Astrocyte (in vitro differentiated cells and primary cell): ENCODE results near the gene NOXO1. TPM values are rescaled to one million over a fixed set of nuclear protein-coding genes. Genes with fewer than 3 reads are reported as not detected.
A peak's percentile ranks its signal among the peaks of the same experiment; 100 is the strongest.
"Not testable (repeated sequence)": the region's sequence is repeated elsewhere in the genome, so short reads cannot be mapped to it uniquely, and the experiment has no call there.

Source experiments
- DNase-seq: peaks from one replicate; pipeline ENCODE4 v3.0.0-alpha.2; 2010; ENCODE audit warnings: low read depth
- FAIRE-seq: peaks from 2 replicates; lab custom pipeline; 2011; peaks lifted over from hg19 to GRCh38; lab: Jason Lieb, UNC
- H2AFZ ChIP-seq: 2 replicates; pipeline ENCODE4 v1.6.0; 2012; ENCODE audit warnings: low read depth, low read length, inconsistent platforms
- H3K27ac ChIP-seq: 2 replicates; pipeline ENCODE4 v1.5.1; 2011; ENCODE audit warnings: low read depth, low read length, inconsistent platforms
- H3K27me3 ChIP-seq: 2 replicates; pipeline ENCODE4 v1.6.0; 2011; ENCODE audit warnings: low read length, inconsistent platforms; ENCODE audit not compliant: insufficient read depth
- H3K36me3 ChIP-seq: 2 replicates; pipeline ENCODE4 v1.5.1; 2011; ENCODE audit warnings: low read length, inconsistent platforms; ENCODE audit not compliant: insufficient read depth
- H3K4me1 ChIP-seq: 2 replicates; pipeline ENCODE4 v1.5.1; 2011; ENCODE audit warnings: low read length, inconsistent platforms; ENCODE audit not compliant: insufficient read depth
- H3K4me2 ChIP-seq: 2 replicates; pipeline ENCODE4 v1.6.0; 2012; ENCODE audit warnings: low read length, inconsistent platforms
- H3K4me3 ChIP-seq: 2 replicates; pipeline ENCODE4 v1.5.1; 2011; ENCODE audit warnings: low read depth, mild to moderate bottlenecking, low read length, inconsistent platforms; ENCODE audit not compliant: insufficient read depth
- H3K79me2 ChIP-seq: 2 replicates; pipeline ENCODE4 v1.6.0; 2012; ENCODE audit warnings: mild to moderate bottlenecking, low read length, inconsistent platforms; ENCODE audit not compliant: insufficient read depth
- H3K9ac ChIP-seq: 2 replicates; pipeline ENCODE4 v1.6.0; 2012; ENCODE audit warnings: mild to moderate bottlenecking, low read length, inconsistent platforms
- H3K9me3 ChIP-seq: 2 replicates; pipeline ENCODE4 v1.5.1; 2012; ENCODE audit warnings: low read depth, mild to moderate bottlenecking, low read length, inconsistent platforms; ENCODE audit not compliant: insufficient read depth
- H4K20me1 ChIP-seq: 2 replicates; pipeline ENCODE4 v1.6.0; 2012; ENCODE audit warnings: low read length, inconsistent platforms; ENCODE audit not compliant: insufficient read depth
- H3K27ac Mint-ChIP-seq: one replicate; pipeline ENCODE4 v1.8.0; 2021; ENCODE audit warnings: mild to moderate bottlenecking, mixed read lengths; ENCODE audit not compliant: unreplicated experiment
- H3K27me3 Mint-ChIP-seq: one replicate; pipeline ENCODE4 v1.8.0; 2021; ENCODE audit warnings: low read depth, mixed read lengths; ENCODE audit not compliant: unreplicated experiment
- H3K36me3 Mint-ChIP-seq: one replicate; pipeline ENCODE4 v1.8.0; 2021; ENCODE audit warnings: low read depth, mixed read lengths; ENCODE audit not compliant: unreplicated experiment
- H3K4me1 Mint-ChIP-seq: one replicate; pipeline ENCODE4 v1.8.0; 2021; ENCODE audit warnings: low read depth, mixed read lengths; ENCODE audit not compliant: unreplicated experiment
- H3K4me3 Mint-ChIP-seq: one replicate; pipeline ENCODE4 v1.8.0; 2021; ENCODE audit warnings: mild to moderate bottlenecking, moderate library complexity, mixed read lengths; ENCODE audit not compliant: unreplicated experiment
- H3K9me3 Mint-ChIP-seq: one replicate; pipeline ENCODE4 v1.8.0; 2021; ENCODE audit warnings: mild to moderate bottlenecking, mixed read lengths; ENCODE audit not compliant: unreplicated experiment
- CTCF ChIP-seq: IDR thresholded peaks from 2 replicates; pipeline ENCODE4 v1.5.1; 2011; ENCODE audit warnings: low read depth, mild to moderate bottlenecking, inconsistent platforms, low read length, moderate library complexity; ENCODE audit not compliant: insufficient read depth
- EZH2 ChIP-seq: IDR thresholded peaks from 2 replicates; pipeline ENCODE4 v1.6.1; 2012; ENCODE audit warnings: mild to moderate bottlenecking, low read length, inconsistent platforms; ENCODE audit not compliant: insufficient read depth
- total RNA-seq: library from RNA; stranded (reverse); gene quantifications from 2 replicates; pipeline ENCODE4 v1.2.1, GENCODE V29; 2021

Gene NOXO1
- total RNA-seq, 1 donor from 2014 or later = 0.89 TPM

- Histone ChIP-seq H3K27me3 (no peaks in the 10 kb centered on the region), H3K9ac (no peak overlapping the region), H3K4me2 (no peak overlapping the region), H3K4me1 (peaks cover 9% of the 10 kb centered on the region), H3K27ac (no peak overlapping the region), H2AFZ (no peak overlapping the region), H3K9me3 (no peaks in the 10 kb centered on the region), H3K79me2 (no peaks in the 10 kb centered on the region), H3K4me3 (no peak overlapping the region), H4K20me1 (no peaks in the 10 kb centered on the region), H3K36me3 (no peaks in the 10 kb centered on the region)
- FAIRE-seq (no peak), DNase-seq (no peak)
- H3K4me1 Mint-ChIP-seq = no peaks in the 10 kb centered on the region
- H3K9me3 Mint-ChIP-seq = no peaks in the 10 kb centered on the region
- H3K36me3 Mint-ChIP-seq = peaks cover 2% of the 10 kb centered on the region
- no peak overlapping the region for H3K27ac Mint-ChIP-seq
- no peak for TF ChIP-seq CTCF
- TF ChIP-seq EZH2 = no peak
- peaks cover 15% of the 10 kb centered on the region for H3K27me3 Mint-ChIP-seq
- H3K4me3 Mint-ChIP-seq = no peak overlapping the region
These were observed 34.6 kb upstream of the NOXO1 start for GRCh38 chr16:2015947-2016208.

GRCh38 chr16:2015117-2015946 is 34.1 kb upstream of the NOXO1 start:
- Histone ChIP-seq H4K20me1 (no peaks in the 10 kb centered on the region), H3K9ac (no peak overlapping the region), H3K36me3 (no peaks in the 10 kb centered on the region), H2AFZ (no peak overlapping the region), H3K4me2 (no peak overlapping the region), H3K4me3 (no peak overlapping the region), H3K4me1 (peaks cover 8% of the 10 kb centered on the region), H3K9me3 (no peaks in the 10 kb centered on the region), H3K27me3 (no peaks in the 10 kb centered on the region), H3K79me2 (peaks cover 4% of the 10 kb centered on the region), H3K27ac (no peak overlapping the region)
- H3K27ac Mint-ChIP-seq = no peak overlapping the region
- H3K4me3 Mint-ChIP-seq = no peak overlapping the region
- H3K4me1 Mint-ChIP-seq = no peaks in the 10 kb centered on the region
- no peak for DNase-seq
- H3K36me3 Mint-ChIP-seq = peaks cover 2% of the 10 kb centered on the region
- TF ChIP-seq EZH2 (no peak), CTCF (no peak)
- peaks cover 12% of the 10 kb centered on the region for H3K27me3 Mint-ChIP-seq
- FAIRE-seq = no peak
- H3K9me3 Mint-ChIP-seq = no peaks in the 10 kb centered on the region

GRCh38 chr16:2013527-2013926 is 32.3 kb upstream of the NOXO1 start:
- no peaks in the 10 kb centered on the region for H3K9me3 Mint-ChIP-seq
- H3K4me3 Mint-ChIP-seq = no peak overlapping the region
- H3K27ac Mint-ChIP-seq = peak overlapping the region; percentile 41
- no peak for FAIRE-seq
- Histone ChIP-seq H3K36me3 (no peaks in the 10 kb centered on the region), H3K4me2 (no peak overlapping the region), H3K9me3 (no peaks in the 10 kb centered on the region), H3K4me1 (peaks cover 14% of the 10 kb centered on the region), H3K27me3 (no peaks in the 10 kb centered on the region), H2AFZ (no peak overlapping the region), H3K27ac (no peak overlapping the region), H3K79me2 (peaks cover 20% of the 10 kb centered on the region), H3K9ac (no peak overlapping the region), H3K4me3 (no peak overlapping the region), H4K20me1 (peaks cover 7% of the 10 kb centered on the region)
- peaks cover 3% of the 10 kb centered on the region for H3K4me1 Mint-ChIP-seq
- no peak for DNase-seq
- TF ChIP-seq CTCF = no peak
- peaks cover 2% of the 10 kb centered on the region for H3K36me3 Mint-ChIP-seq
- H3K27me3 Mint-ChIP-seq = peaks cover 4% of the 10 kb centered on the region

- H3K9ac ChIP-seq, H3K9me3 ChIP-seq, H3K36me3 Mint-ChIP-seq, DNase-seq, FAIRE-seq, H3K27me3 ChIP-seq, H3K4me2 ChIP-seq, H3K27me3 Mint-ChIP-seq, H3K4me3 ChIP-seq, H2AFZ ChIP-seq, H3K36me3 ChIP-seq, H3K9me3 Mint-ChIP-seq, H3K27ac Mint-ChIP-seq, H3K27ac ChIP-seq: not testable (repeated sequence)
- Mint-ChIP-seq H3K4me3 (peak overlapping the region; percentile 57), H3K4me1 (peaks cover 12% of the 10 kb centered on the region)
- Histone ChIP-seq H3K79me2 (peaks cover 38% of the 10 kb centered on the region), H4K20me1 (peaks cover 25% of the 10 kb centered on the region), H3K4me1 (peaks cover 28% of the 10 kb centered on the region)
These were observed 30.5 kb upstream of the NOXO1 start for GRCh38 chr16:2011726-2012125.
